Prostate gland (tissue), 2 donors: ENCODE results near the gene HCN3. TPM values are rescaled to one million over a fixed set of nuclear protein-coding genes. Genes with fewer than 3 reads are reported as not detected.

ENCODE experiments used
- DNase-seq: peaks from one replicate; pipeline ENCODE4 v3.0.0-alpha.2; 2019; ENCODE audit warnings: low spot score
- H3K27ac ChIP-seq, 2 donors: fragments of 200-600 bp; sonication (generic); 2 replicates each; pipeline ENCODE4 v1.5.1; 2017 to 2019
- H3K27me3 ChIP-seq: fragments of 200-600 bp; sonication (generic); replicated peaks from 2 replicates; pipeline ENCODE4 v1.5.1; 2019; ENCODE audit not compliant: insufficient read depth
- H3K36me3 ChIP-seq, 2 donors: fragments of 200-600 bp; sonication (generic); 1 replicate in 1 of 2; 2 replicates in 1 of 2; pipeline versions ENCODE4 v1.5.1 to v1.8.1; 2017 to 2019
- H3K4me1 ChIP-seq: fragments of 200-600 bp; sonication (generic); replicated peaks from 2 replicates; pipeline ENCODE4 v1.5.1; 2019
- H3K4me3 ChIP-seq, 2 donors: fragments of 200-600 bp; sonication (generic); 2 replicates each; pipeline ENCODE4 v1.5.1; 2017 to 2019
- H3K9me3 ChIP-seq: fragments of 200-600 bp; sonication (generic); 2 replicates; pipeline ENCODE4 v1.5.1; 2017
- CTCF ChIP-seq, 4 experiments: fragments of 200-600 bp in 2 of 4; fragments of 450-650 bp in 2 of 4; sonication (generic) in 2 of 4; IDR thresholded peaks; 1 replicate in 3 of 4; 2 replicates in 1 of 4; pipeline ENCODE4 v1.5.1; 2016 to 2019; ENCODE audit warnings: antibody characterized with exemption in 4 of 4, mild to moderate bottlenecking in 2 of 4, moderate library complexity in 2 of 4
- POLR2A ChIP-seq: fragments of 450-650 bp; IDR thresholded peaks from one replicate; pipeline ENCODE4 v1.6.1; 2016; ENCODE audit warnings: antibody characterized with exemption, mild to moderate bottlenecking
- POLR2AphosphoS5 ChIP-seq: sonication (generic); formaldehyde crosslinking; IDR thresholded peaks from one replicate; pipeline ENCODE4 v1.6.1; 2017; ENCODE audit warnings: antibody characterized with exemption
- WGBS: methylation state at CpG from one replicate; pipeline ENCODE4 v1.1.5; 2018; 5-methylcytosine and 5-hydroxymethylcytosine counted together
- intact Hi-C: fragments of 100-400 bp; cut with DNase I; formaldehyde crosslinking; loops from one replicate; pipeline ENCODE4 v1.14.2; 2022
- total RNA-seq, 2 donors: library from RNA; depleted of rRNA; stranded (reverse); fragments of >200 nt; gene quantifications; one replicate each; pipeline ENCODE4 v1.1.0, GENCODE V29; 2016

Gene HCN3
- total RNA-seq, 2 donors from 2014 or later = 1.9 to 2.6 TPM

- peaks cover 4% of the 10 kb centered on the region for H3K4me1 ChIP-seq
- peak within 1 kb of the TSS; percentile 95 to 97 for H3K27ac ChIP-seq
- H3K36me3 ChIP-seq = no peaks in the 10 kb centered on the region
- intact Hi-C loops = loop anchor here (2.0 to 5.0 kb wide), 5 partner anchors 48 to 271 kb away; partner anchors contain the start of genes ASH1L, CLK2 and ENTREP3
- TF ChIP-seq CTCF (IDR thresholded peaks at IDR 0.05) = peak in 1 of 4 experiments; percentile 16
- peak; percentile 42 for TF ChIP-seq POLR2A
- TF ChIP-seq POLR2AphosphoS5 = peak; percentile 83
- peak within 1 kb of the TSS; percentile 35 to 44 for H3K4me3 ChIP-seq
- peak; percentile 67 for DNase-seq
- no peaks in the 10 kb centered on the region for H3K9me3 ChIP-seq
- H3K27me3 ChIP-seq = no peaks in the 10 kb centered on the region
- 14% methylated on average over 50 of the region's 51 CpGs for WGBS
Observed at GRCh38 chr1:155320661-155321617, 43.7 kb downstream of the HCN3 start, which contains the start of gene RUSC1. Gene RUSC1, plus strand, starts transcription at chr1:155320894. Its CDS starts 880 bp downstream, at chr1:155321774.

- WGBS = 38% methylated on average over 27 of the region's 27 CpGs
- H3K4me1 ChIP-seq = peaks cover 4% of the 10 kb centered on the region
Observed at GRCh38 chr1:155321639-155322503, 44.6 kb downstream of the HCN3 start.

GRCh38 chr1:155322571-155322952, 45.3 kb downstream of the HCN3 start:
- under 1% methylated on average over 27 of the region's 28 CpGs for WGBS
- H3K9me3 ChIP-seq = no peaks in the 10 kb centered on the region
- peak overlapping the region; percentile 95 to 97 for H3K27ac ChIP-seq
- intact Hi-C loops = loop anchor here (5.0 kb wide), 4 partner anchors 65 to 270 kb away; partner anchors contain the start of genes ASH1L and ENTREP3
- peaks cover 4% of the 10 kb centered on the region for H3K4me1 ChIP-seq
- H3K27me3 ChIP-seq = no peaks in the 10 kb centered on the region
- TF ChIP-seq POLR2AphosphoS5 (no peak), CTCF (IDR thresholded peaks at IDR 0.05) (no peak), POLR2A (no peak)
- peak overlapping the region; percentile 86 to 88 for H3K4me3 ChIP-seq
- DNase-seq = no peak
- no peaks in the 10 kb centered on the region for H3K36me3 ChIP-seq

More at GRCh38 chr1:155321639-155322503, 44.6 kb downstream of the HCN3 start:
- H3K4me3 ChIP-seq = peak overlapping the region; percentile 86 to 88
- no peaks in the 10 kb centered on the region for H3K36me3 ChIP-seq
- no peak for TF ChIP-seq POLR2A
- no peak for TF ChIP-seq POLR2AphosphoS5
- no peak for TF ChIP-seq CTCF (IDR thresholded peaks at IDR 0.05)
- H3K9me3 ChIP-seq = no peaks in the 10 kb centered on the region
- intact Hi-C loops = loop anchor here (2.0 to 5.0 kb wide), 5 partner anchors 49 to 270 kb away; partner anchors contain the start of genes ASH1L, CLK2 and ENTREP3
- no peaks in the 10 kb centered on the region for H3K27me3 ChIP-seq
- DNase-seq = no peak
- peak overlapping the region; percentile 95 to 97 for H3K27ac ChIP-seq

- peak; percentile 80 for DNase-seq
- Histone ChIP-seq H3K36me3 (no peaks in the 10 kb centered on the region), H3K4me1 (peaks cover 4% of the 10 kb centered on the region), H3K27ac (peak overlapping the region; percentile 95 to 97), H3K27me3 (no peaks in the 10 kb centered on the region), H3K4me3 (peak overlapping the region; percentile 86 to 88), H3K9me3 (no peaks in the 10 kb centered on the region)
- peak; percentile 59 for TF ChIP-seq POLR2AphosphoS5
- peak; percentile 44 for TF ChIP-seq POLR2A
- peak; percentile 95 to 99 (median 97) for TF ChIP-seq CTCF (IDR thresholded peaks at IDR 0.05)
- intact Hi-C loops = loop anchor here (5.0 kb wide), 4 partner anchors 66 to 269 kb away; partner anchors contain the start of genes ASH1L and ENTREP3
- WGBS = under 1% methylated on average over 48 of the region's 58 CpGs
Observed at GRCh38 chr1:155322953-155323728, 45.9 kb downstream of the HCN3 start.
